ENCODE data around the gene SLC2A9. TPM values are rescaled to one million over a fixed set of nuclear protein-coding genes. Genes with fewer than 3 reads are reported as not detected.

Gene SLC2A9
- total RNA-seq, 1 donor from 2014 or later = 4.8 TPM

GRCh38 chr4:9845791-9846493, 175.4 kb downstream of the SLC2A9 start:
- Mint-ChIP-seq H3K36me3 (no peaks in the 10 kb centered on the region), H3K4me1 (no peaks in the 10 kb centered on the region), H3K27ac (no peak overlapping the region), H3K9me3 (peaks cover 16% of the 10 kb centered on the region), H3K4me3 (no peak overlapping the region), H3K27me3 (ENCODE audit: low read depth) (peaks cover 1% of the 10 kb centered on the region)
- no peak for TF ChIP-seq CTCF (IDR thresholded peaks at IDR 0.05; ENCODE audit: unreplicated experiment)
- no peak for DNase-seq (ENCODE audit: low spot score in 2 of 2, unreplicated experiment in 2 of 2)

- TF ChIP-seq CTCF (IDR thresholded peaks at IDR 0.05; ENCODE audit: unreplicated experiment) = no peak
- Mint-ChIP-seq H3K9me3 (peaks cover 46% of the 10 kb centered on the region), H3K4me3 (no peak overlapping the region), H3K27me3 (ENCODE audit: low read depth) (peaks cover 7% of the 10 kb centered on the region), H3K4me1 (no peaks in the 10 kb centered on the region), H3K27ac (no peak overlapping the region), H3K36me3 (no peaks in the 10 kb centered on the region)
- DNase-seq (ENCODE audit: low spot score in 2 of 2, unreplicated experiment in 2 of 2) = no peak
Observed at GRCh38 chr4:9841072-9841471, 180.2 kb downstream of the SLC2A9 start.

- TF ChIP-seq CTCF (IDR thresholded peaks at IDR 0.05; ENCODE audit: unreplicated experiment) = no peak
- H3K9me3 Mint-ChIP-seq = peaks cover 24% of the 10 kb centered on the region
- H3K27me3 Mint-ChIP-seq (ENCODE audit: low read depth) = peaks cover 23% of the 10 kb centered on the region
- no peak for DNase-seq (ENCODE audit: low spot score in 2 of 2, unreplicated experiment in 2 of 2)
- no peaks in the 10 kb centered on the region for H3K36me3 Mint-ChIP-seq
- H3K4me3 Mint-ChIP-seq = no peak overlapping the region
- H3K27ac Mint-ChIP-seq = no peak overlapping the region
- H3K4me1 Mint-ChIP-seq = no peaks in the 10 kb centered on the region
Observed at GRCh38 chr4:9835430-9835829, 185.9 kb downstream of the SLC2A9 start.

- Mint-ChIP-seq H3K4me3 (no peak overlapping the region), H3K27me3 (ENCODE audit: low read depth) (peaks cover 23% of the 10 kb centered on the region), H3K36me3 (no peaks in the 10 kb centered on the region), H3K27ac (no peak overlapping the region), H3K9me3 (peaks cover 6% of the 10 kb centered on the region), H3K4me1 (no peaks in the 10 kb centered on the region)
- DNase-seq (ENCODE audit: low spot score in 2 of 2, unreplicated experiment in 2 of 2) = no peak
- no peak for TF ChIP-seq CTCF (IDR thresholded peaks at IDR 0.05; ENCODE audit: unreplicated experiment)
Observed at GRCh38 chr4:9833421-9833820, 187.9 kb downstream of the SLC2A9 start.

- no peak for DNase-seq (ENCODE audit: low spot score in 2 of 2, unreplicated experiment in 2 of 2)
- H3K9me3 Mint-ChIP-seq = no peaks in the 10 kb centered on the region
- no peaks in the 10 kb centered on the region for H3K4me1 Mint-ChIP-seq
- no peak overlapping the region for H3K4me3 Mint-ChIP-seq
- no peak for TF ChIP-seq CTCF (IDR thresholded peaks at IDR 0.05; ENCODE audit: unreplicated experiment)
- H3K27ac Mint-ChIP-seq = no peak overlapping the region
- peaks cover 21% of the 10 kb centered on the region for H3K27me3 Mint-ChIP-seq (ENCODE audit: low read depth)
- H3K36me3 Mint-ChIP-seq = no peaks in the 10 kb centered on the region
Observed at GRCh38 chr4:9832640-9833039, 188.7 kb downstream of the SLC2A9 start.
